ENCODE data around the gene TCP1. TPM values are rescaled to one million over a fixed set of nuclear protein-coding genes. Genes with fewer than 3 reads are reported as not detected.

The TCP1 gene
- total RNA-seq, 1 experiment from 2014 or later = 159 TPM

DNA sequence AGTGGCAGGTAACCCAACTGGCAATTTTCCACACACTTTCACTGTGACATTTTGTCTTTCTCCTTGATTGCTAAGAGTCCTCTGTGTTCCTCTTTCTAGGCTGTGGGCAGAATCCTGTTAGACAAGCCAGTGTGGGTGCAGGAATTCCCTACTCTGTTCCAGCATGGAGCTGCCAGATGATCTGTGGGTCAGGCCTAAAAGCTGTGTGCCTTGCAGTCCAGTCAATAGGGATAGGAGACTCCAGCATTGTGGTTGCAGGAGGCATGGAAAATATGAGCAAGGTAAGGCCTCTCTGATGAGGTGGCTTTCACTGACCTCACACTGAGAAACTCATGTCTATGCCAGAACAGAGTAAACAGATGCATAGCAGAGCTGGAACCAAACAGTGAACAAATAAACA is 22.5 kb downstream of the TCP1 start:
- Histone ChIP-seq H3K9me2 (ENCODE audit: insufficient read depth) (no peaks in the 10 kb centered on the region), H3K27me3 (ENCODE audit: insufficient read depth, low read depth) (no peaks in the 10 kb centered on the region), H3K9me3 (ENCODE audit: insufficient read depth, low read depth) (no peaks in the 10 kb centered on the region), H4K20me1 (ENCODE audit: insufficient read depth) (no peaks in the 10 kb centered on the region), H3K79me2 (ENCODE audit: low read depth) (peaks cover 4% of the 10 kb centered on the region; the same call in 1 of the 2 replicates), H3K36me3 (ENCODE audit: low read depth) (peaks cover 18% of the 10 kb centered on the region), H3K4me3 (no peak overlapping the region), H3K27ac (no peak overlapping the region), H3F3A (ENCODE audit: insufficient read depth, low read depth) (no peaks in the 10 kb centered on the region), H2AFZ (no peak overlapping the region), H3K4me1 (replicated peaks; ENCODE audit: insufficient read depth) (no peaks in the 10 kb centered on the region), H3K4me2 (no peak overlapping the region)
- POLR2A ChIA-PET (ENCODE audit: unreplicated experiment) = no interaction called here
- no TSS peak for BruUV-seq (replicated peaks)
- intact Hi-C loops (cut with micrococcal nuclease; ENCODE audit: unreplicated experiment) = no loop called here
- TF ChIP-seq, protein P1, sequence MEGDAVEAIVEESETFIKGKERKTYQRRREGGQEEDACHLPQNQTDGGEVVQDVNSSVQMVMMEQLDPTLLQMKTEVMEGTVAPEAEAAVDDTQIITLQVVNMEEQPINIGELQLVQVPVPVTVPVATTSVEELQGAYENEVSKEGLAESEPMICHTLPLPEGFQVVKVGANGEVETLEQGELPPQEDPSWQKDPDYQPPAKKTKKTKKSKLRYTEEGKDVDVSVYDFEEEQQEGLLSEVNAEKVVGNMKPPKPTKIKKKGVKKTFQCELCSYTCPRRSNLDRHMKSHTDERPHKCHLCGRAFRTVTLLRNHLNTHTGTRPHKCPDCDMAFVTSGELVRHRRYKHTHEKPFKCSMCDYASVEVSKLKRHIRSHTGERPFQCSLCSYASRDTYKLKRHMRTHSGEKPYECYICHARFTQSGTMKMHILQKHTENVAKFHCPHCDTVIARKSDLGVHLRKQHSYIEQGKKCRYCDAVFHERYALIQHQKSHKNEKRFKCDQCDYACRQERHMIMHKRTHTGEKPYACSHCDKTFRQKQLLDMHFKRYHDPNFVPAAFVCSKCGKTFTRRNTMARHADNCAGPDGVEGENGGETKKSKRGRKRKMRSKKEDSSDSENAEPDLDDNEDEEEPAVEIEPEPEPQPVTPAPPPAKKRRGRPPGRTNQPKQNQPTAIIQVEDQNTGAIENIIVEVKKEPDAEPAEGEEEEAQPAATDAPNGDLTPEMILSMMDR (conservative IDR thresholded peaks at IDR 0.05) = no peak
- no peak for TF ChIP-seq EZH2 (IDR thresholded peaks at IDR 0.05; ENCODE audit: low read depth)
- CTCF ChIA-PET = no interaction called here
- no peak for DNase-seq

DNA sequence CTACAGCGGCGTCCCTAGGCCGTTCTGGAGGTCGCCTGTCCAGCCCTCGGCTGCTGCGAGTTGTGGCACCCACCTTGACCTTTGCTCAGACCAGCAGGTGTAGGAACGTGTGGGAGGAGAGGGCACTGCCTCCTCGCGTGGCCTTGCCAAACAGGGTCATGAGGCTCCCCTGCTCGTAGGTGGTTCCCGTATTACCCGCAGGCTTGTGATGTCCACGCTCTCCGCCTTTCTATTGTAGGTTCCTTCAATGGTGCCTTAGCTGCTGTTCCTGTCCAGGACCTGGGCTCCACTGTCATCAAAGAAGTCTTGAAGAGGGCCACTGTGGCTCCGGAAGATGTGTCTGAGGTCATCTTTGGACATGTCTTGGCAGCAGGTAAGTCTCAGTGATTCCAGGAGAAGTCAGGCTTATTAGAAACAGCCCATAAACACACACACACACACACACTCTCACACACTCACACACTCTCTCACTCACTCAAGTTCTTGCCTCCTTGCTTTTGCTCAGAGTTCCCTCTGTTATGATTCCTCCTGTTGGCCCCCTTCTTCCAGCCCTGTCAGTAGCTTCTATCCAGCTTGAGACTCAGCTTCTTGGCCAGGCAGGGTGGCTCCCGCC is 26.6 kb downstream of the TCP1 start:
- POLR2A ChIA-PET (ENCODE audit: unreplicated experiment) = interaction anchor here (0.6 kb wide), 1 partner anchor 24 kb away, joined by 5 read pairs; no protein-coding TSS in a partner anchor
- no peak for DNase-seq

DNA sequence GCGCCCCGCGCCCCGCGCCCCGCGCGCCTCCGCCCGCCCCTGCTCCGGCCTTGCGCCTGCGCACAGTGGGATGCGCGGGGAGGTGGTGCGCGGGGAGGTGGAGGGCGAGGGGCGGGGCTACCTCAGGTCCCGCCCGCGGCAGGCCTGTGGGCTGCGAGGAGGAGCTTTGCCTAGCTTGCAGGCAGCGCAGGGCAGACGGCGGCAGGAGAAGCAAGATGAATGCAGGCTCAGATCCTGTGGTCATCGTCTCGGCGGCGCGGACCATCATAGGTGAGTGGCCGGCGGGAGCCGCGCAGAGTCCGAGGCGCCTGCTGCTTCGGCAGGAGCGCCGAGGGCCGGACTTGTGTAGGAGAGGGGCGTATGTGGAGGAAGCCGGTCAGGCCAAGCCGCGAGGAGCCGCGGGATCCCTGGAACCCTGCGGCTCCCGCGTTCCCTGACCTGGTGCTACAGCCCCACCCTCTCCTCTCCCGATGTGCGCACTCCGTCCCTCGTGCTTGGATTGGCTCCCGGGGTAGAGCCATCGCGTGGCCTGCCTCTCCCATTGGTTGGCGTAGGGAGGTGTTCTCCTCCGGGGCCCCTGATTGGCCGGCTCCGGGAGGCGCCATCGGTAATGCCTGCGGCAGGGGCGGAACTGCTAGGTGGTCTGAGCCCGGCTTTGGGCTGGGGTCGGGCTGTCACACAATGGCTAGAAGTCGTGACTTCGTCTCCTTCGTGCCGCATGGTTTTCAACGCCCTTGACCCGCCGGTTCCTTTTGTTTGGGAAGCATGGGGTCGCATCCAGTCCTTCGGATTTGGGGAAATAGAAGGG is 27.3 kb downstream of the TCP1 start, which contains the start of gene ACAT2:
TSS of gene ACAT2 (plus strand) at position 173 of the 808 bp plus-strand sequence. CDS start at position 216, 43 bp downstream.
- no peaks in the 10 kb centered on the region for H3K27me3 ChIP-seq (ENCODE audit: insufficient read depth, low read depth)
- H4K20me1 ChIP-seq (ENCODE audit: insufficient read depth) = peaks cover 4% of the 10 kb centered on the region; the same call in 1 of the 2 replicates
- H3K4me3 ChIP-seq = peak within 1 kb of the TSS; percentile 98
- H2AFZ ChIP-seq = peak within 1 kb of the TSS; percentile 98
- H3F3A ChIP-seq (ENCODE audit: insufficient read depth, low read depth) = peaks cover 35% of the 10 kb centered on the region
- BruUV-seq (replicated peaks) = no TSS peak
- intact Hi-C loops (cut with micrococcal nuclease; ENCODE audit: unreplicated experiment) = loop anchor here (1.0 to 2.0 kb wide), 3 partner anchors 27 to 69 kb away; partner anchors contain the start of genes SOD2, TCP1 and WTAP
- CTCF ChIA-PET = no interaction called here
- peak within 1 kb of the TSS; percentile 76 for H3K4me2 ChIP-seq
- peaks cover 12% of the 10 kb centered on the region; the same call in 1 of the 2 replicates for H3K79me2 ChIP-seq (ENCODE audit: low read depth)
- TF ChIP-seq, protein P1 (conservative IDR thresholded peaks at IDR 0.05) = no peak
- TF ChIP-seq EZH2 (IDR thresholded peaks at IDR 0.05; ENCODE audit: low read depth) = no peak
- H3K27ac ChIP-seq = peak within 1 kb of the TSS; percentile 79
- peaks cover 14% of the 10 kb centered on the region for H3K4me1 ChIP-seq (replicated peaks; ENCODE audit: insufficient read depth)
- peaks cover 6% of the 10 kb centered on the region for H3K36me3 ChIP-seq (ENCODE audit: low read depth)
- H3K9me3 ChIP-seq (ENCODE audit: insufficient read depth, low read depth) = no peaks in the 10 kb centered on the region
- POLR2A ChIA-PET (ENCODE audit: unreplicated experiment) = interaction anchor here (0.5 to 1.0 kb wide), 4 partner anchors 28 to 1229 kb away, joined by 3 to 9 read pairs (median 3); partner anchors contain the start of gene MAP3K4
- H3K9me2 ChIP-seq (ENCODE audit: insufficient read depth) = no peaks in the 10 kb centered on the region
- peak; percentile 87 to 89 for DNase-seq

More for the DNA sequence above, 26.6 kb downstream of the TCP1 start:
- peak overlapping the region; percentile 94 for H2AFZ ChIP-seq
- H3F3A ChIP-seq (ENCODE audit: insufficient read depth, low read depth) = peaks cover 28% of the 10 kb centered on the region
- no peaks in the 10 kb centered on the region for H3K9me2 ChIP-seq (ENCODE audit: insufficient read depth)
- H4K20me1 ChIP-seq (ENCODE audit: insufficient read depth) = peaks cover 4% of the 10 kb centered on the region; the same call in 1 of the 2 replicates
- H3K4me1 ChIP-seq (replicated peaks; ENCODE audit: insufficient read depth) = peaks cover 14% of the 10 kb centered on the region
- peaks cover 6% of the 10 kb centered on the region for H3K36me3 ChIP-seq (ENCODE audit: low read depth)
- intact Hi-C loops (cut with micrococcal nuclease; ENCODE audit: unreplicated experiment) = loop anchor here (1.0 to 2.0 kb wide), 3 partner anchors 26 to 69 kb away; partner anchors contain the start of genes SOD2, TCP1 and WTAP
- no peak overlapping the region for H3K27ac ChIP-seq
- CTCF ChIA-PET = no interaction called here
- no peaks in the 10 kb centered on the region for H3K27me3 ChIP-seq (ENCODE audit: insufficient read depth, low read depth)
- TF ChIP-seq EZH2 (IDR thresholded peaks at IDR 0.05; ENCODE audit: low read depth) = no peak
- TF ChIP-seq, protein P1 (conservative IDR thresholded peaks at IDR 0.05) = no peak
- BruUV-seq (replicated peaks) = no TSS peak
- H3K9me3 ChIP-seq (ENCODE audit: insufficient read depth, low read depth) = no peaks in the 10 kb centered on the region
- H3K4me3 ChIP-seq = peak overlapping the region; percentile 98
- peaks cover 12% of the 10 kb centered on the region; the same call in 1 of the 2 replicates for H3K79me2 ChIP-seq (ENCODE audit: low read depth)
- peak overlapping the region; percentile 76 for H3K4me2 ChIP-seq

Measured in PC-9 (cell line).